ENCODE results near the gene CAT.

DNA sequence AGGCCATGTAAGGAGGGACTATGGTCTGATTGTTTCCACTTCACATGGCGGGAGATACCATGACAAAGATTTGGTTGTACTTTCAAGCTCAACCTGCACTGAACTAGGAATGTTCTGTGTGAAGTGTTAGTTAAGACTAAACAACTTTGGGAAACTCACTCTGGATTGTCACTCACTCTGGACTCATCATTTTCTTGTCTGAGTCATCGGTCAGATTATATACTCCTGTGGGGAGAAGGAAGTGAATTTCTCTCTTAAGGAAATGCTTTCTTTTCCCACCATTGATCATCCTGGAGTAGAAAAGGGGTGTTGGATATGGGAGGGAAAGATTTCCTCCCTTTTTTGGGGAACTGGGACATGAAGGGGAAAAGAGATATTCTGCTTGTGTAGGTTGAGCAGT lies 26.9 kb upstream of the CAT start:
- TF ChIP-seq, protein P1, sequence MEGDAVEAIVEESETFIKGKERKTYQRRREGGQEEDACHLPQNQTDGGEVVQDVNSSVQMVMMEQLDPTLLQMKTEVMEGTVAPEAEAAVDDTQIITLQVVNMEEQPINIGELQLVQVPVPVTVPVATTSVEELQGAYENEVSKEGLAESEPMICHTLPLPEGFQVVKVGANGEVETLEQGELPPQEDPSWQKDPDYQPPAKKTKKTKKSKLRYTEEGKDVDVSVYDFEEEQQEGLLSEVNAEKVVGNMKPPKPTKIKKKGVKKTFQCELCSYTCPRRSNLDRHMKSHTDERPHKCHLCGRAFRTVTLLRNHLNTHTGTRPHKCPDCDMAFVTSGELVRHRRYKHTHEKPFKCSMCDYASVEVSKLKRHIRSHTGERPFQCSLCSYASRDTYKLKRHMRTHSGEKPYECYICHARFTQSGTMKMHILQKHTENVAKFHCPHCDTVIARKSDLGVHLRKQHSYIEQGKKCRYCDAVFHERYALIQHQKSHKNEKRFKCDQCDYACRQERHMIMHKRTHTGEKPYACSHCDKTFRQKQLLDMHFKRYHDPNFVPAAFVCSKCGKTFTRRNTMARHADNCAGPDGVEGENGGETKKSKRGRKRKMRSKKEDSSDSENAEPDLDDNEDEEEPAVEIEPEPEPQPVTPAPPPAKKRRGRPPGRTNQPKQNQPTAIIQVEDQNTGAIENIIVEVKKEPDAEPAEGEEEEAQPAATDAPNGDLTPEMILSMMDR (IDR thresholded peaks at IDR 0.05): no peak
- TF ChIP-seq POLR2A (IDR thresholded peaks at IDR 0.05): no peak

Data from thyroid gland (tissue), 4 donors.